Ishikawa (cell line): ENCODE data around the gene CDH23.
A peak's percentile ranks its signal among the peaks of the same experiment; 100 is the strongest.

Experiments
- CEBPB ChIP-seq: IDR thresholded peaks from 2 replicates; pipeline ENCODE4 v1.6.1; 2012
- CREB1 ChIP-seq: IDR thresholded peaks from 2 replicates; pipeline ENCODE4 v1.6.1; 2012; ENCODE audit warnings: low read depth
- EGR1 ChIP-seq: IDR thresholded peaks from 2 replicates; pipeline ENCODE4 v1.6.1; 2012
- EP300 ChIP-seq: IDR thresholded peaks from 2 replicates; pipeline ENCODE4 v1.6.1; 2012; ENCODE audit warnings: borderline replicate concordance
- FOXM1 ChIP-seq: IDR thresholded peaks from 2 replicates; pipeline ENCODE4 v1.6.1; 2012; ENCODE audit warnings: low read depth, borderline replicate concordance
- NFIC ChIP-seq: IDR thresholded peaks from 2 replicates; pipeline ENCODE4 v1.6.1; 2012
- RAD21 ChIP-seq: IDR thresholded peaks from 2 replicates; pipeline ENCODE4 v1.6.1; 2012; ENCODE audit warnings: low read depth
- REST ChIP-seq: IDR thresholded peaks from 2 replicates; pipeline ENCODE4 v1.6.1; 2012; ENCODE audit warnings: low read depth, mild to moderate bottlenecking
- TAF1 ChIP-seq: IDR thresholded peaks from 2 replicates; pipeline ENCODE4 v1.6.1; 2012; ENCODE audit warnings: low read depth, mild to moderate bottlenecking
- TCF12 ChIP-seq: IDR thresholded peaks from 2 replicates; pipeline ENCODE4 v1.6.1; 2012; ENCODE audit warnings: low read depth
- TEAD4 ChIP-seq: IDR thresholded peaks from 2 replicates; pipeline ENCODE4 v1.6.1; 2012
- USF1 ChIP-seq: IDR thresholded peaks from 2 replicates; pipeline ENCODE4 v1.6.1; 2012
- YY1 ChIP-seq: IDR thresholded peaks from 2 replicates; pipeline ENCODE4 v1.6.1; 2012; ENCODE audit warnings: low read depth
- ZBTB7A ChIP-seq: IDR thresholded peaks from 2 replicates; pipeline ENCODE4 v1.6.1; 2012; ENCODE audit warnings: low read depth
- TF ChIP-seq, protein P1 (sequence below): IDR thresholded peaks from 2 replicates; pipeline ENCODE4 v1.6.1; 2012

Gene CDH23

GRCh38 chr10:71834343-71834674 is 437.6 kb downstream of the CDH23 start:
- TF ChIP-seq FOXM1 (no peak), USF1 (no peak), TEAD4 (no peak), RAD21 (no peak), EGR1 (no peak), TCF12 (no peak), NFIC (no peak), TAF1 (no peak), CREB1 (no peak), REST (no peak), CEBPB (no peak), ZBTB7A (no peak), YY1 (no peak)
- TF ChIP-seq, protein P1, sequence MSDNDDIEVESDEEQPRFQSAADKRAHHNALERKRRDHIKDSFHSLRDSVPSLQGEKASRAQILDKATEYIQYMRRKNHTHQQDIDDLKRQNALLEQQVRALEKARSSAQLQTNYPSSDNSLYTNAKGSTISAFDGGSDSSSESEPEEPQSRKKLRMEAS, result no peak

- TF ChIP-seq NFIC (peak; percentile 23; the same call in 1 of the 2 replicates), REST (no peak)
Observed at GRCh38 chr10:71835671-71836595, 439.2 kb downstream of the CDH23 start.

- TF ChIP-seq CREB1 (no peak), REST (no peak), EP300 (no peak), FOXM1 (no peak)
- TF ChIP-seq, protein P1, result no peak
Observed at GRCh38 chr10:71836596-71836974, 439.9 kb downstream of the CDH23 start.

GRCh38 chr10:71837098-71837827 is 440.5 kb downstream of the CDH23 start:
- TF ChIP-seq FOXM1 (no peak), RAD21 (no peak), TEAD4 (no peak), REST (no peak), ZBTB7A (no peak), CEBPB (no peak), USF1 (no peak), CREB1 (no peak)
